Mammary epithelial cell (primary cell): ENCODE results near the gene ZHX3.

Experiments
- EZH2 ChIP-seq: IDR thresholded peaks from 2 replicates; pipeline ENCODE4 v1.6.1; 2012; ENCODE audit warnings: low read length, inconsistent platforms, borderline replicate concordance
- TF ChIP-seq, protein P1 (sequence below), 2 donors: IDR thresholded peaks in 1 of 2; conservative IDR thresholded peaks in 1 of 2; 2 replicates each; pipeline ENCODE4 v1.5.1; 2011 to 2012; ENCODE audit warnings: inconsistent platforms in 2 of 2, low read length in 2 of 2, mild to moderate bottlenecking in 2 of 2, control low read depth in 1 of 2, low read depth in 1 of 2; ENCODE audit not compliant: insufficient read depth in 1 of 2; ENCODE audit errors: extremely low read depth in 1 of 2

- TF ChIP-seq, protein P1, sequence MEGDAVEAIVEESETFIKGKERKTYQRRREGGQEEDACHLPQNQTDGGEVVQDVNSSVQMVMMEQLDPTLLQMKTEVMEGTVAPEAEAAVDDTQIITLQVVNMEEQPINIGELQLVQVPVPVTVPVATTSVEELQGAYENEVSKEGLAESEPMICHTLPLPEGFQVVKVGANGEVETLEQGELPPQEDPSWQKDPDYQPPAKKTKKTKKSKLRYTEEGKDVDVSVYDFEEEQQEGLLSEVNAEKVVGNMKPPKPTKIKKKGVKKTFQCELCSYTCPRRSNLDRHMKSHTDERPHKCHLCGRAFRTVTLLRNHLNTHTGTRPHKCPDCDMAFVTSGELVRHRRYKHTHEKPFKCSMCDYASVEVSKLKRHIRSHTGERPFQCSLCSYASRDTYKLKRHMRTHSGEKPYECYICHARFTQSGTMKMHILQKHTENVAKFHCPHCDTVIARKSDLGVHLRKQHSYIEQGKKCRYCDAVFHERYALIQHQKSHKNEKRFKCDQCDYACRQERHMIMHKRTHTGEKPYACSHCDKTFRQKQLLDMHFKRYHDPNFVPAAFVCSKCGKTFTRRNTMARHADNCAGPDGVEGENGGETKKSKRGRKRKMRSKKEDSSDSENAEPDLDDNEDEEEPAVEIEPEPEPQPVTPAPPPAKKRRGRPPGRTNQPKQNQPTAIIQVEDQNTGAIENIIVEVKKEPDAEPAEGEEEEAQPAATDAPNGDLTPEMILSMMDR (conservative IDR thresholded peaks at IDR 0.05 in 1 of 2, IDR thresholded peaks at IDR 0.05 in 1 of 2; ENCODE audit: extremely low read depth in 1 of 2, insufficient read depth in 1 of 2, low read depth in 1 of 2, low read length in 2 of 2) = no peak
- TF ChIP-seq EZH2 = no peak
Measured at GRCh38 chr20:41300383-41300782, 17.1 kb downstream of the ZHX3 start.
